ENCODE data around the gene SORCS2.

- TF ChIP-seq CTCF (IDR thresholded peaks at IDR 0.05) (no peak), EZH2 (IDR thresholded peaks at IDR 0.05; ENCODE audit: borderline replicate concordance, insufficient read depth, low read depth, low read length, poor library complexity, severe bottlenecking) (no peak)
Observed at GRCh38 chr4:7684294-7684693, 492.0 kb downstream of the SORCS2 start.
